ENCODE measurements around the gene CARD11.

CARD11 gene

DNA sequence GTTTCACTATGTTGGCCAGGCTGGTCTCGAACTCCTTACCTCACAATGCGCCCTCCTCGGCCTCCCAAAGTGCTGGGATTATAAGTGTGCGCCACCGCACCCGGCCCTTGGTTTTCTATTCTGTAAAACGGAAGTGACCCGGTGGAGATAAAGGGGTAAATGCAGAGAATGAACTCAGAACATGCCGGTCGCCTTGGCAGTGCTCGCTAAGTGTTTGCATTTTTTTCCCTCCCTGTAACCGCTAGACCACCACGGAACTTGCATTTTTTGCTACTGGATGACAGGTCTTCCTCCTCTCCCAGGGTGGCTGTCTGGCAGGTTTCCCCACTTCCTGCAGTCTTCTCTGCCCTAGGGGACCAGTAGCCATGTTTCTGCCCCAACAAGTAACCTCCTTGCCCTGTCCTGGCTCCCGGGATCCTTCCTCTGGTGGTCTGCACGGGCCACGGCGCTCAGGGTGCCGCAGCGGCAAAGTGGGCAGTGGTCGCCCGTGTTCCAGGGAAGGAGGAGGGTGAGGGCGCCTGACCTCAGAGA lies 180.8 kb downstream of the CARD11 start:
- H3K4ac ChIP-seq (ENCODE audit: low read depth, low read length), result peak overlapping the region; percentile 88
- no peaks in the 10 kb centered on the region for H3K27me3 ChIP-seq (ENCODE audit: insufficient read depth, low read length, poor library complexity)
- no peak overlapping the region for H3K4me2 ChIP-seq (ENCODE audit: low read length)
- no peaks in the 10 kb centered on the region for H3K36me3 ChIP-seq (ENCODE audit: control insufficient read depth, insufficient read depth, low read length)
- peak; percentile 90 for DNase-seq
- peak overlapping the region; percentile 79 for H3K56ac ChIP-seq (ENCODE audit: low read length)
- H2AK5ac ChIP-seq (ENCODE audit: low read length), result no peak overlapping the region
- peaks cover 5% of the 10 kb centered on the region for H3K4me1 ChIP-seq (ENCODE audit: control insufficient read depth, low read depth, low read length)
- no peak overlapping the region for H4K8ac ChIP-seq (ENCODE audit: low read depth, low read length)
- peak overlapping the region; percentile 63 for H2BK120ac ChIP-seq (ENCODE audit: low read depth, low read length)
- H4K5ac ChIP-seq (ENCODE audit: low read length), result no peak overlapping the region
- peak overlapping the region; percentile 97 for H2BK5ac ChIP-seq (ENCODE audit: low read length)
- peak overlapping the region; percentile 91 for H3K27ac ChIP-seq (ENCODE audit: low read depth, low read length)
- peak overlapping the region; percentile 8 for H2BK15ac ChIP-seq (replicated peaks; ENCODE audit: low read depth)
- peak overlapping the region; percentile 39 for H3K9ac ChIP-seq (ENCODE audit: low read length)
- H3K79me1 ChIP-seq (ENCODE audit: low read length), result no peaks in the 10 kb centered on the region
- no peak overlapping the region for H3K4me3 ChIP-seq (ENCODE audit: low read length)
- peak overlapping the region; percentile 88 for H3K18ac ChIP-seq (ENCODE audit: low read length)
- H3K79me2 ChIP-seq (ENCODE audit: control insufficient read depth, insufficient read depth, low read length), result no peaks in the 10 kb centered on the region
- H3K23ac ChIP-seq (ENCODE audit: low read length), result peak overlapping the region; percentile 76
- no CpG with 5 or more reads among the region's 22 CpGs for WGBS (ENCODE audit: extremely low coverage, insufficient coverage, low lambda C conversion rate)

DNA sequence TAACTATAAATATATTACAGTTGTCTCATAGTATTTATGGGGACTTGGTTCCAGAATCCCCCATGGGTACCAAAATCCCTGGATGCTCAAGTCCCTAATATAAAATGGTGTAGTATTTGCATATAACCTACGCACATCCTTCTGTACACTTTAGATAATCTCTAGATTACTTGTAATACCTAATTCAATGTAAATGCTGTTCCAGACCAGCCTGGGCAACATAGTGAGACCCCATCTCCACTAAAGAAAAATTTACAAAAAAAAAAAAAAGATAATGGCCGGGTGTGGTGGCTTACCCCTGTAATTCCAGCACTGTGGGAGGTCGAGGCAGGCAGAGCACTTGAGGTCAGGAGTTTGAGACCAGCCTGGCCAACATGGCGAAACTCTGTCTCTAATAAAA lies 182.2 kb downstream of the CARD11 start:
- no peak overlapping the region for H3K27ac ChIP-seq (ENCODE audit: low read depth, low read length)
- H2AK5ac ChIP-seq (ENCODE audit: low read length), result no peak overlapping the region
- H3K4me3 ChIP-seq (ENCODE audit: low read length), result no peak overlapping the region
- H3K79me2 ChIP-seq (ENCODE audit: control insufficient read depth, insufficient read depth, low read length), result no peaks in the 10 kb centered on the region
- no peak overlapping the region for H3K23ac ChIP-seq (ENCODE audit: low read length)
- no peaks in the 10 kb centered on the region for H3K36me3 ChIP-seq (ENCODE audit: control insufficient read depth, insufficient read depth, low read length)
- no peak overlapping the region for H4K8ac ChIP-seq (ENCODE audit: low read depth, low read length)
- no peak overlapping the region for H3K4me2 ChIP-seq (ENCODE audit: low read length)
- H2BK15ac ChIP-seq (replicated peaks; ENCODE audit: low read depth), result no peak overlapping the region
- H3K4ac ChIP-seq (ENCODE audit: low read depth, low read length), result no peak overlapping the region
- no peak overlapping the region for H4K5ac ChIP-seq (ENCODE audit: low read length)
- no peak for DNase-seq
- no peak overlapping the region for H3K56ac ChIP-seq (ENCODE audit: low read length)
- H3K79me1 ChIP-seq (ENCODE audit: low read length), result no peaks in the 10 kb centered on the region
- H2BK120ac ChIP-seq (ENCODE audit: low read depth, low read length), result no peak overlapping the region
- no peaks in the 10 kb centered on the region for H3K27me3 ChIP-seq (ENCODE audit: insufficient read depth, low read length, poor library complexity)
- H2BK5ac ChIP-seq (ENCODE audit: low read length), result no peak overlapping the region
- no peak overlapping the region for H3K9ac ChIP-seq (ENCODE audit: low read length)
- H3K4me1 ChIP-seq (ENCODE audit: control insufficient read depth, low read depth, low read length), result peaks cover 5% of the 10 kb centered on the region
- H3K18ac ChIP-seq (ENCODE audit: low read length), result no peak overlapping the region
- WGBS (ENCODE audit: extremely low coverage, insufficient coverage, low lambda C conversion rate), result no CpG with 5 or more reads among the region's 4 CpGs

DNA sequence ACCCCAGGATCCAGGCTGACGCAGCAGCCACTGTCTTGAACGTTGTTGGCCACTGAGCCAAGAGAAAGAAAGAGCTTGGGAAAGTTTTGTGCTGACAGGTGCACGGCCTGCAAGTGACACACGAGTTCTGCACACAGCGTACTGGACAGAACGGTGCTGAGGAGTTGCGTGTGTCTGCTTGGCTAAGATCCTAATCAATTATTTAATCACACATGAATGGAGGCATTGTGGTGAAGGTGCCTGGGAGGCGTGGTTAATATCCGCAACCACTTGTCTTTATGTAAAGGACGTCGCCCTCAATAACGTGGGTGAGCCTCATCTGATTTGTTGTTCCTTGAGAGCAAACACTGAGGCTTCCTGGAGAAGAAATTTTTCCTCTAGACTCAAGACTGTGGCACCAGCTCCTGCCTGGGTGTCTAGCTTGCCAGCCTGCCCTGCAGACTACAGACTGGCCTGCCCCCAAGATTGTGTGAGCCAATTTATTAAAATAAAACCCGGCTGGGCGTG lies 183.0 kb downstream of the CARD11 start:
- no peak overlapping the region for H2BK120ac ChIP-seq (ENCODE audit: low read depth, low read length)
- no peaks in the 10 kb centered on the region for H3K79me2 ChIP-seq (ENCODE audit: control insufficient read depth, insufficient read depth, low read length)
- peaks cover 5% of the 10 kb centered on the region for H3K4me1 ChIP-seq (ENCODE audit: control insufficient read depth, low read depth, low read length)
- peak overlapping the region; percentile 69 for H2AK5ac ChIP-seq (ENCODE audit: low read length)
- H3K4me3 ChIP-seq (ENCODE audit: low read length), result no peak overlapping the region
- no peak overlapping the region for H2BK5ac ChIP-seq (ENCODE audit: low read length)
- no peak overlapping the region for H3K9ac ChIP-seq (ENCODE audit: low read length)
- H3K4me2 ChIP-seq (ENCODE audit: low read length), result no peak overlapping the region
- no peak overlapping the region for H3K4ac ChIP-seq (ENCODE audit: low read depth, low read length)
- no peaks in the 10 kb centered on the region for H3K27me3 ChIP-seq (ENCODE audit: insufficient read depth, low read length, poor library complexity)
- no peak overlapping the region for H3K18ac ChIP-seq (ENCODE audit: low read length)
- no peaks in the 10 kb centered on the region for H3K36me3 ChIP-seq (ENCODE audit: control insufficient read depth, insufficient read depth, low read length)
- H3K79me1 ChIP-seq (ENCODE audit: low read length), result no peaks in the 10 kb centered on the region
- H3K27ac ChIP-seq (ENCODE audit: low read depth, low read length), result no peak overlapping the region
- no peak overlapping the region for H2BK15ac ChIP-seq (replicated peaks; ENCODE audit: low read depth)
- no peak overlapping the region for H4K8ac ChIP-seq (ENCODE audit: low read depth, low read length)
- H3K56ac ChIP-seq (ENCODE audit: low read length), result no peak overlapping the region
- no CpG with 5 or more reads among the region's 14 CpGs for WGBS (ENCODE audit: extremely low coverage, insufficient coverage, low lambda C conversion rate)
- no peak overlapping the region for H3K23ac ChIP-seq (ENCODE audit: low read length)
- DNase-seq, result no peak
- H4K5ac ChIP-seq (ENCODE audit: low read length), result no peak overlapping the region

DNA sequence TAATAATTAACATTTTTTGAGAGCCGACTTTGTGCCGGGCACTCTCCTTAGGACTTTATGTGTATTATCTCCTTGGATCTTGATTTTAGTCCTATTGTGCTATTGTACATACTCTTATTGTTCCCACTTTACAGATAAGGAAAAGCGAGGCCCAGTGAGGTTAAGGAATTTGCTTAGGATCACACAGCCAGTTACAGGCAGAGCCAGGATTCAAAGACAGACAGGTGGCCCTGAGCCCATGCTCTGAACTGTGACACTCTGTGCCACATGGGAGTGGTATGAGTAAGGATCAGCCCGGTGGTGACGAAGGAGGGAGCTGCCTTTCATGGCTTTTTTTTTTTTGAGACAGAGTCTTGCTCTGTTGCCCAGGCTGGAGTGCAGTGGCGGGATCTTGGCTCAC lies 183.7 kb downstream of the CARD11 start:
- Histone ChIP-seq H3K4me3 (ENCODE audit: low read length) (no peak overlapping the region), H3K27ac (ENCODE audit: low read depth, low read length) (no peak overlapping the region), H3K4ac (ENCODE audit: low read depth, low read length) (no peak overlapping the region), H2BK15ac (replicated peaks; ENCODE audit: low read depth) (no peak overlapping the region), H3K56ac (ENCODE audit: low read length) (no peak overlapping the region), H3K18ac (ENCODE audit: low read length) (no peak overlapping the region), H2BK120ac (ENCODE audit: low read depth, low read length) (no peak overlapping the region), H3K4me1 (ENCODE audit: control insufficient read depth, low read depth, low read length) (peaks cover 5% of the 10 kb centered on the region), H3K79me1 (ENCODE audit: low read length) (no peaks in the 10 kb centered on the region), H4K8ac (ENCODE audit: low read depth, low read length) (no peak overlapping the region), H4K5ac (ENCODE audit: low read length) (no peak overlapping the region), H3K4me2 (ENCODE audit: low read length) (no peak overlapping the region), H3K79me2 (ENCODE audit: control insufficient read depth, insufficient read depth, low read length) (no peaks in the 10 kb centered on the region), H3K27me3 (ENCODE audit: insufficient read depth, low read length, poor library complexity) (no peaks in the 10 kb centered on the region), H3K9ac (ENCODE audit: low read length) (no peak overlapping the region), H2AK5ac (ENCODE audit: low read length) (no peak overlapping the region), H3K23ac (ENCODE audit: low read length) (no peak overlapping the region), H3K36me3 (ENCODE audit: control insufficient read depth, insufficient read depth, low read length) (no peaks in the 10 kb centered on the region), H2BK5ac (ENCODE audit: low read length) (no peak overlapping the region)
- DNase-seq, result no peak
- WGBS (ENCODE audit: extremely low coverage, insufficient coverage, low lambda C conversion rate), result no CpG with 5 or more reads among the region's 6 CpGs

DNA sequence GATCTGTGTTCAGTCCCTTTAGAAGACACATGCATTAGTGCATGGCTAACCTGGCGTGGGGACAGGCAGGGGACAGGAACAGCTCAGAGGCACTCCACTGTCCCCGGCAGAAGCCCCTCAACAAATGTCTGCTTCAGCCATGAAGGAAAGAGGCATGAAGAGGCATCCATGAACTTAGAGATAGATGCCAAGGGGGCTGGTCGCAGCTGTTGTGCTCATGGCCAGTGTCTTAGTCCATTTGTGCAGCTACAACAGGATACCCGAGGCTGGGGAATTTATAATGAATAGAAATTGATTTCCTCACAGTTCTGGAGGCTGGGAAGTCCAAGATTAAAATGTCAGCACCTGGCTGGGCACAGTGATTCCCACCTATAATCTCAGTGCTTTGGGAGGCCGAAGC lies 185.0 kb downstream of the CARD11 start:
- Histone ChIP-seq H3K56ac (ENCODE audit: low read length) (no peak overlapping the region), H3K18ac (ENCODE audit: low read length) (no peak overlapping the region), H4K8ac (ENCODE audit: low read depth, low read length) (no peak overlapping the region), H3K36me3 (ENCODE audit: control insufficient read depth, insufficient read depth, low read length) (no peaks in the 10 kb centered on the region), H3K79me1 (ENCODE audit: low read length) (no peaks in the 10 kb centered on the region), H3K27ac (ENCODE audit: low read depth, low read length) (no peak overlapping the region), H2BK120ac (ENCODE audit: low read depth, low read length) (no peak overlapping the region), H2BK5ac (ENCODE audit: low read length) (no peak overlapping the region), H2BK15ac (replicated peaks; ENCODE audit: low read depth) (no peak overlapping the region), H3K4me1 (ENCODE audit: control insufficient read depth, low read depth, low read length) (peaks cover 3% of the 10 kb centered on the region), H3K4me2 (ENCODE audit: low read length) (no peak overlapping the region), H4K5ac (ENCODE audit: low read length) (no peak overlapping the region), H3K4ac (ENCODE audit: low read depth, low read length) (no peak overlapping the region), H3K23ac (ENCODE audit: low read length) (no peak overlapping the region), H3K27me3 (ENCODE audit: insufficient read depth, low read length, poor library complexity) (no peaks in the 10 kb centered on the region), H3K79me2 (ENCODE audit: control insufficient read depth, insufficient read depth, low read length) (no peaks in the 10 kb centered on the region), H3K9ac (ENCODE audit: low read length) (no peak overlapping the region), H2AK5ac (ENCODE audit: low read length) (no peak overlapping the region), H3K4me3 (ENCODE audit: low read length) (no peak overlapping the region)
- DNase-seq, result no peak
- WGBS (ENCODE audit: extremely low coverage, insufficient coverage, low lambda C conversion rate), result no CpG with 5 or more reads among the region's 5 CpGs
